Vagina (tissue), 2 donors: ENCODE data around the gene ARHGAP23. TPM values are rescaled to one million over a fixed set of nuclear protein-coding genes. Genes with fewer than 3 reads are reported as not detected.

Experiments
- DNase-seq, 2 donors: peaks; one replicate each; pipeline ENCODE4 v3.0.0-alpha.2; 2017; ENCODE audit errors: extremely low spot score in 2 of 2
- H3K27ac ChIP-seq: fragments of 200-600 bp; sonication (generic); one replicate; pipeline ENCODE4 v1.5.1; 2019
- H3K27me3 ChIP-seq: fragments of 200-600 bp; sonication (generic); one replicate; pipeline ENCODE4 v1.5.1; 2019
- H3K36me3 ChIP-seq, 2 donors: fragments of 200-600 bp; sonication (generic); one replicate each; pipeline ENCODE4 v1.5.1; 2017 to 2019
- H3K4me1 ChIP-seq: fragments of 200-600 bp; sonication (generic); one replicate; pipeline ENCODE4 v1.5.1; 2019
- H3K4me3 ChIP-seq, 2 donors: fragments of 200-600 bp; sonication (generic); 1 replicate in 1 of 2; 2 replicates in 1 of 2; pipeline ENCODE4 v1.5.1; 2016 to 2019
- H3K9me3 ChIP-seq: fragments of 200-600 bp; sonication (generic); one replicate; pipeline ENCODE4 v1.5.1; 2019
- CTCF ChIP-seq, 3 experiments: fragments of 450-650 bp in 2 of 3; fragments of 200-600 bp in 1 of 3; sonication (generic) in 1 of 3; IDR thresholded peaks; one replicate each; pipeline ENCODE4 v1.5.1; 2017 to 2019; ENCODE audit warnings: antibody characterized with exemption in 3 of 3, mild to moderate bottlenecking in 2 of 3, moderate library complexity in 2 of 3
- POLR2A ChIP-seq, 2 donors: fragments of 450-650 bp; IDR thresholded peaks; one replicate each; pipeline ENCODE4 v1.6.1; 2017; ENCODE audit warnings: antibody characterized with exemption in 2 of 2, mild to moderate bottlenecking in 2 of 2, moderate library complexity in 2 of 2
- POLR2AphosphoS5 ChIP-seq, 2 donors: sonication (generic); formaldehyde crosslinking; IDR thresholded peaks; one replicate each; pipeline ENCODE4 v1.9.0; 2017; ENCODE audit warnings: antibody characterized with exemption in 2 of 2, mild to moderate bottlenecking in 2 of 2, low read depth in 1 of 2; ENCODE audit not compliant: insufficient read depth in 1 of 2
- intact Hi-C: fragments of 100-400 bp; cut with DNase I; formaldehyde crosslinking; loops from one replicate; pipeline ENCODE4 v1.15.1; 2023
- total RNA-seq: library from RNA; depleted of rRNA; stranded (reverse); fragments of >200 nt; gene quantifications from one replicate; pipeline ENCODE4 v1.2.3, GENCODE V29; 2016

ARHGAP23 gene
- total RNA-seq, 1 donor from 2014 or later = 70.2 TPM

DNA sequence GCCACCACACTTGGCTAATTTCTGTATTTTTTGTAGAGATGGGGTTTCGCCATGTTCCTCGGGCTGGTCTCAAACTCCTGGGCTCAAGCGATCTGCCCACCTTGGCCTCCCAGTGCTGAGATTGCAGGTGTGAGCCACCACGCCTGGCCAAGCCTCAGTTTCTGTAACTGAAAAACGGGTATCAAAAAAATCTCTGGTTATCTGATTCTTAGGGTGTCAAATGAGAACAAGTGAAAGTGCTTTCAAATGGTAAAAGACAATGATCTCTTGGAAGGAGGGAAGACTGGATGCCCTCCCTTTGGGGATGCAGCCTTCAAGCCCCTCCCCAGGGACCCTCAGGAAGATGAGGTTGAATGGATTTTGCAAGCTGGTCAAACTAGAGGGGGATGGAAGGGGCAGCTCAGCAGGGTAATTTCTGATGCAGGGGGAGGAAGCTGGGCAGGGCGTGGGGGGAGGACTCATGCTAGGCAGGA, 22.3 kb downstream of the ARHGAP23 start:
- intact Hi-C loops = no loop called here
- H3K27ac ChIP-seq = peak overlapping the region; percentile 82
- H3K36me3 ChIP-seq = no peaks in the 10 kb centered on the region
- no peak for DNase-seq
- no peak for TF ChIP-seq CTCF (IDR thresholded peaks at IDR 0.05)
- no peak for TF ChIP-seq POLR2A (IDR thresholded peaks at IDR 0.05)
- TF ChIP-seq POLR2AphosphoS5 (IDR thresholded peaks at IDR 0.05; ENCODE audit: insufficient read depth in 1 of 2, low read depth in 1 of 2) = no peak
- H3K9me3 ChIP-seq = no peaks in the 10 kb centered on the region
- H3K4me3 ChIP-seq = no peak overlapping the region
- peaks cover 74% of the 10 kb centered on the region for H3K4me1 ChIP-seq
- no peaks in the 10 kb centered on the region for H3K27me3 ChIP-seq

DNA sequence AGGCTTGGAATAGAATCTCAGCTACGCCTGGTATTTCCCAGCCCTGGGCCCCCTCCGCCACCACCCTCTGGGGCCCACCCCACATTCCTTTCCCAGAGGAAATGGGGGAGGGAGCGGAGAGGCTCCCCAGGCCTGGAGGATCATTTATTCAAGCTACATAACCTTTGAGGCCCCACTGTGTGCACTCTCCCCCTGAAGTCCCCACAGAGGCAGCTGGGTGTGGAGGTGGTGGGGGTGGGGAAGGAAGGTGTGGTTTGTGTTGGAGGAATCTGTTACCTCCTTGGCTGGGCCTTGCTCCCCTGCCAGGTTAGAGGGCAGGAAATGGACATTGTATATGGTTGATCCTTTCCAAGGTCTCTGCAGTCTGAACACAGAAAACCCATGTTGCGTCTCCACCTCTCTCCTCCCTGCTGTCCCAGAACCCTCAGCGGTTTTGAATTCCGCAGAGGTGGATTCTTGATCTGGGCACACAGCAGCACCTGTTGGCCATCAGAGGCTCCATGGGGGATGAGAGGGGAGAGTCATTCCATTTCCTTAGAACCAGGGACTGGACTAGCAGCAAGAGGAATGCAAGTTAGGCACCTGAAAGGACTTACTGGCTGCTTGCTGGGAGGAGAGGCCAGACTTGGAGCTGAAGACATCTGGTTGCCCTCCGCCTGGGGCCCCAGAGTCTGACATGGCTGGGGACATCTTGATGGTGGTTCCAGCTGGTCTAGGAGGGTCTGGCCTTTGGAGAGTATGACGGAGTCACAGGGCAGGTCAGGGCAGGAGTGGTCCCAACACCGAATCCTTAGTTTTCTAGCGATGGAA, 23.0 kb downstream of the ARHGAP23 start:
- H3K27me3 ChIP-seq = no peaks in the 10 kb centered on the region
- H3K4me3 ChIP-seq = peak overlapping the region; percentile 7 to 30
- peaks cover 81% of the 10 kb centered on the region for H3K4me1 ChIP-seq
- no peak for TF ChIP-seq CTCF (IDR thresholded peaks at IDR 0.05)
- TF ChIP-seq POLR2A (IDR thresholded peaks at IDR 0.05) = no peak
- TF ChIP-seq POLR2AphosphoS5 (IDR thresholded peaks at IDR 0.05; ENCODE audit: insufficient read depth in 1 of 2, low read depth in 1 of 2) = peak in 1 of 2 donors; percentile 30
- H3K27ac ChIP-seq = peak overlapping the region; percentile 82
- no peak for DNase-seq
- H3K9me3 ChIP-seq = no peaks in the 10 kb centered on the region
- intact Hi-C loops = no loop called here
- no peaks in the 10 kb centered on the region for H3K36me3 ChIP-seq

GRCh38 chr17:38451840-38452529, 23.7 kb downstream of the ARHGAP23 start:
- intact Hi-C loops = no loop called here
- Histone ChIP-seq H3K27ac (peak overlapping the region; percentile 82), H3K27me3 (no peaks in the 10 kb centered on the region), H3K9me3 (no peaks in the 10 kb centered on the region), H3K4me1 (peaks cover 87% of the 10 kb centered on the region), H3K4me3 (peak overlapping the region; percentile 7 to 30), H3K36me3 (no peaks in the 10 kb centered on the region)
- DNase-seq = no peak
- no peak for TF ChIP-seq CTCF (IDR thresholded peaks at IDR 0.05)
- TF ChIP-seq POLR2A (IDR thresholded peaks at IDR 0.05) = no peak
- TF ChIP-seq POLR2AphosphoS5 (IDR thresholded peaks at IDR 0.05; ENCODE audit: insufficient read depth in 1 of 2, low read depth in 1 of 2) = peak in 1 of 2 donors; percentile 51

DNA sequence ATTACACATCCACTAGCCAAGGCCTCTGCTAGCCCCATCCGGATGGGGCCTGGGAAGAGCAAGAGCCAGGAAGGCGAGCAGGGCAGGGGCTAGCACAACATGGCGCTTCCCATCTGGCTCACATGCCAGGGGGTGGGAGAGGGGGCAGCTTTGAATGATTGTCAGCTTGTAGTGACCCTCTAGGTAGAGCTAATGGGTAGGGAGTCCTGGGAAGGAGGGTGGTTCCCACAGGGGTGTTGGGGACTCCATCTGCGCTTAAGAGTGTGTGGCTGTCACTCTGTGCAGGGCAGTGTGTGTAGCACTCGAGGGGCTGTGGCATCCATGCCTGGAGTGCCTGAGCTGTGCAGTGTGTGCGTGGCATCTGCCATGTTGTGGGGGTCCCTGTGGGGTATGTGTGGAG, 24.5 kb downstream of the ARHGAP23 start:
- Histone ChIP-seq H3K4me1 (peaks cover 83% of the 10 kb centered on the region), H3K36me3 (no peaks in the 10 kb centered on the region), H3K27me3 (no peaks in the 10 kb centered on the region), H3K27ac (peak overlapping the region; percentile 82), H3K4me3 (peak overlapping the region in 1 of 2 donors; percentile 60), H3K9me3 (no peaks in the 10 kb centered on the region)
- DNase-seq = no peak
- TF ChIP-seq CTCF (IDR thresholded peaks at IDR 0.05) (no peak), POLR2AphosphoS5 (IDR thresholded peaks at IDR 0.05; ENCODE audit: insufficient read depth in 1 of 2, low read depth in 1 of 2) (no peak), POLR2A (IDR thresholded peaks at IDR 0.05) (no peak)
- intact Hi-C loops = no loop called here
